ENCODE data around the gene MFSD8.

- TF ChIP-seq POLR2A (IDR thresholded peaks at IDR 0.05; ENCODE audit: low read depth, low read length) (no peak), CTCF (conservative IDR thresholded peaks at IDR 0.05; ENCODE audit: low read depth, low read length) (no peak), MAZ (IDR thresholded peaks at IDR 0.05; ENCODE audit: borderline replicate concordance, low read depth, low read length) (no peak), BHLHE40 (IDR thresholded peaks at IDR 0.05; ENCODE audit: low read depth, low read length) (no peak), MAFK (IDR thresholded peaks at IDR 0.05; ENCODE audit: low read depth, low read length) (no peak), RAD21 (IDR thresholded peaks at IDR 0.05; ENCODE audit: low read length) (no peak), NFE2L2 (IDR thresholded peaks at IDR 0.05; ENCODE audit: low read depth, low read length) (no peak), USF2 (IDR thresholded peaks at IDR 0.05; ENCODE audit: low read depth, low read length) (no peak), FOS (IDR thresholded peaks at IDR 0.05; ENCODE audit: low read depth, low read length) (no peak), SMC3 (IDR thresholded peaks at IDR 0.05; ENCODE audit: low read depth, low read length) (no peak), RFX5 (IDR thresholded peaks at IDR 0.05; ENCODE audit: low read depth, low read length) (no peak)
Observed at GRCh38 chr4:128009428-128009827, 44.5 kb upstream of the MFSD8 start.

Measured in IMR-90 (cell line).